Natural killer cell treated with Interleukin-12 subunit alpha and Interleukin-12 subunit beta and Interleukin-15 and Interleukin-18, amount 100 ng/mL, for 72 hours (primary cell): Measurements from ENCODE around the gene METRNL. TPM values are rescaled to one million over a fixed set of nuclear protein-coding genes. Genes with fewer than 3 reads are reported as not detected.
A peak's percentile ranks its signal among the peaks of the same experiment; 100 is the strongest.

Source experiments
- ATAC-seq, 2 donors: fragments of 150-1000 bp; cut with Tn5 transposase in 1 of 2; sonication (Bioruptor Pico), chemical (Tn5 transposase) in 1 of 2; 2 replicates each; pipeline ENCODE4 v1.10.0; 2021
- DNase-seq: peaks from one replicate; pipeline ENCODE4 v3.0.0; 2022; ENCODE audit warnings: low spot score
- H3K27ac Mint-ChIP-seq, 2 donors: 1 replicate in 1 of 2; 2 replicates in 1 of 2; pipeline ENCODE4 v1.8.0; 2022; ENCODE audit warnings: mixed read lengths in 2 of 2, mild to moderate bottlenecking in 1 of 2, moderate library complexity in 1 of 2
- H3K27me3 Mint-ChIP-seq, 2 donors: 1 replicate in 1 of 2; 2 replicates in 1 of 2; pipeline ENCODE4 v1.8.0; 2022; ENCODE audit warnings: mixed read lengths in 2 of 2
- H3K36me3 Mint-ChIP-seq: one replicate; pipeline ENCODE4 v1.8.0; 2022; ENCODE audit warnings: mixed read lengths
- H3K4me1 Mint-ChIP-seq, 2 donors: 1 replicate in 1 of 2; 2 replicates in 1 of 2; pipeline ENCODE4 v1.8.0; 2022; ENCODE audit warnings: low read depth in 2 of 2, mixed read lengths in 2 of 2, mild to moderate bottlenecking in 1 of 2
- H3K4me3 Mint-ChIP-seq: one replicate; pipeline ENCODE4 v1.8.0; 2022; ENCODE audit warnings: mixed read lengths
- H3K9me3 Mint-ChIP-seq: 2 replicates; pipeline ENCODE4 v1.8.0; 2022; ENCODE audit warnings: mixed read lengths
- total RNA-seq, 2 donors: library from RNA; stranded (reverse); gene quantifications; one replicate each; pipeline ENCODE4 v1.2.3, GENCODE V29; 2022

The METRNL gene
- total RNA-seq, 2 donors from 2014 or later: 179 to 208 TPM

GRCh38 chr17:83075270-83075880 is 4.0 kb upstream of the METRNL start:
- H3K27ac Mint-ChIP-seq: no peak overlapping the region
- H3K27me3 Mint-ChIP-seq: peaks cover 0 to 4% of the 10 kb centered on the region in 2 donors
- DNase-seq (no peak), ATAC-seq (no peak)
- H3K4me3 Mint-ChIP-seq: no peak overlapping the region
- H3K4me1 Mint-ChIP-seq: peaks cover 16 to 24% of the 10 kb centered on the region in 2 donors
- H3K36me3 Mint-ChIP-seq: no peaks in the 10 kb centered on the region
- H3K9me3 Mint-ChIP-seq: no peaks in the 10 kb centered on the region

DNA sequence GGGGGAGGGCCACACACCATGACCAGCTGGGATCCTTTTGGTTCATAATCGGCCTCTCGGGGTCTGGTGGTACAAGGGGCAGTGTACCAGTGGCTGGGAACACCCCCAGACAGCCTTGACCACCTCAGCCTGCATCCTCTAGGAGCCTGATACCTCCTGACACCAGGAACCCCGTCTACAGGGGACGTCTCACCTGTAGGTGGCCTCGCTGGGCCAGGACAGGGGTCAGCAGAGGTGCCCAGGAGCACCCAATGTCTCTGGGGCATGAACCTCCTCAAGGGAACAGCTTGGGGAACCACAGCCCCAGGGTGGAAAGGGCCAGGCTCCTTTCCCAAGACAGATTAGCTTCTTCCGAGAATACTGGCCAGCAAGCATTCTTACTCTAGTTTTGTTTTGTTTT is 2.5 kb upstream of the METRNL start:
- DNase-seq (no peak), ATAC-seq (no peak)
- Mint-ChIP-seq H3K4me3 (peak overlapping the region; percentile 24), H3K4me1 (peaks cover 7 to 16% of the 10 kb centered on the region in 2 donors), H3K9me3 (no peaks in the 10 kb centered on the region), H3K27me3 (peaks cover 0 to 4% of the 10 kb centered on the region in 2 donors), H3K27ac (peak overlapping the region in 1 of 2 donors; percentile 29), H3K36me3 (no peaks in the 10 kb centered on the region)

DNA sequence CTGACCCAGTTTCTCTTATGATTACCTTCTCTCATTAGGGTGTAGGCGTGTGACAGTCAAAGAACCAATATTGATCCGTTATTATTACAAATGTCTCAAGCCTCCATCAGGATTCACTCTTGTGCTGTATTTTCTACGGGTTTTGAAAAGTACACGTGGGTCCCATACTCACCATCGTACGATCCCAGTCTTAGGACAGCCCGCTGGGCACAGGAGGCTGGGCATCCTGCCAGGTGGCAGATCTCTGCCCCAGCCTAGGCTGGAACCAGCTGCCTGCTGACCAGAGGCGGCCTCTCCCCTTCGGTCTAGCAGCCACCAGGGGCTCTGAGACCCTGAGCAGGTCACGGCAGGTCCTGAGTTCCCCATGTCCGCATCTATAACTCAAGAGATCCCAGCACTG is 2.0 kb upstream of the METRNL start:
- Mint-ChIP-seq H3K9me3 (no peaks in the 10 kb centered on the region), H3K27me3 (peaks cover 0 to 4% of the 10 kb centered on the region in 2 donors), H3K4me1 (peaks cover 8 to 17% of the 10 kb centered on the region in 2 donors), H3K4me3 (peak overlapping the region; percentile 24), H3K36me3 (peaks cover under 1% of the 10 kb centered on the region), H3K27ac (peak overlapping the region in 1 of 2 donors; percentile 29)
- no peak for DNase-seq
- ATAC-seq: no peak

DNA sequence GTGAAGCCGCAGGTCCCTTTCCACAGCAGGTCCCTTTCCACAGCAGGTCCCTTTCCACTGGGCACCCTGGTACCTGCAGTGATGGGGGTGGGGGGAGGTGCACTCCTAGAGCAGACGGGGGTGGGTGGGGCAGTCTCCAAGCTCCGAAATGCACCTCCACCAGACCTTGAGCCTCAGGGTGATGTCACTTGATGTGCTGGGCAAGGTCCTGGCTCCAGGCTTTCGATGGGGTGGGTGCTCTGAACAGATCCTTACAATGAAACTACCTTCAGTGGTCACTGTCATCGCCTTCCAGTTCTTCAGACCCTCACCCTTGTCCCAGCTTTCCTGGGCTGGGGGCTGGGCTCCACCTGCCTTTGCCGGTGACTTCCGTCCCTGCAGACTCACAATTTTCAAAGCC is 1.5 kb upstream of the METRNL start:
- no peak for ATAC-seq
- Mint-ChIP-seq H3K4me1 (peaks cover 13 to 23% of the 10 kb centered on the region in 2 donors), H3K27me3 (peaks cover 0 to 4% of the 10 kb centered on the region in 2 donors), H3K36me3 (peaks cover 6% of the 10 kb centered on the region), H3K4me3 (peak overlapping the region; percentile 27), H3K27ac (no peak overlapping the region), H3K9me3 (no peaks in the 10 kb centered on the region)
- DNase-seq: no peak

DNA sequence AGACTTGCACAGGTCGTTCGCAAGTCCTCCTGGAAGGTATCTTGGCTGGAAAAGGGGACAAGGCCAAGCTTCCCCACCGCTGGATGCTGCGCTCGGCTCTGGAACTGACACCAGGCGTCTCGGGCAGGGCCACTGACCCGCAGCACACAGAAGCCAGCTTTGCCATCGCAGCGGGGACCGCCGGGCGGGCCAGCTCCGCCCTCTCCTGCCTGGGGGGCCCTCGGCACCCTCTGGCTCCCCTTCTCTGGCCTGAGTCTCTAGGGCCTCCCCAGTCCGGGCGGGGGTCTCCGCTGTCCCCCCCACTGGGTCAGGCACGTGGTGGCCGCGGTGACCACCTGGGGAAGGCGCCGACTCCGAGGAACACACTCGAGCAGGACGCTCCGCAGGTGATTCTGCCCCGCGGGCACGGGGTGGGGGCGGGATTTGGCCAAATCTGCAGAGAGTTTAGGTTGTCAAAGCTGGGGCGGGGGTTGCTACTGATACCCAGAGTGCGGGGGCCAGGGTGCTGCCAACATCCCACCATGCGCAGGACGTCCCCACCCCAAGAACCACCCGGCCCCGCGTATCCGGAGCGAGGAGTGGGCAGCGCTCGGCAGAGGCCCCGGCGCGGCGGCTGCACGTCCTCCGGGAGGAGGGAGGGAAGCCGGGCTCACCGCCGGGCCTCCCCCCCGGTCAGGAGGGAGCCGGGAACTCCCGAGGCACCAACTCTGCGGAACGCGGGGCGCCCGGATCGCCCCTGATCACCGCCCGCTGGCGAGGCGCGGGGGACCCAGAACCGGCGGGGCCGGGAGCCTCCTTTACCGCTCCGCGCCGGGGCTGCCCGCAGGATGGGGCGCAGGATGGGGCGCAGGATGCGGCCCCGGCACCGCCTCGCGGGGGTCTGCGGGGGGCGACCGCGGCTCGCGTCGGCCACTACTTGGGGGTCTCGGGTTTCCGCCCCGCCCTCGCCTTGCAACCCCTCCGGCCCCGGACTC is 744 bp upstream of the METRNL start:
- ATAC-seq (no peak), DNase-seq (no peak)
- Mint-ChIP-seq H3K9me3 (no peaks in the 10 kb centered on the region), H3K36me3 (peaks cover 6% of the 10 kb centered on the region), H3K4me1 (peaks cover 21 to 26% of the 10 kb centered on the region in 2 donors), H3K27ac (no peak overlapping the region), H3K27me3 (peaks cover 0 to 4% of the 10 kb centered on the region in 2 donors), H3K4me3 (peak overlapping the region; percentile 27)

DNA sequence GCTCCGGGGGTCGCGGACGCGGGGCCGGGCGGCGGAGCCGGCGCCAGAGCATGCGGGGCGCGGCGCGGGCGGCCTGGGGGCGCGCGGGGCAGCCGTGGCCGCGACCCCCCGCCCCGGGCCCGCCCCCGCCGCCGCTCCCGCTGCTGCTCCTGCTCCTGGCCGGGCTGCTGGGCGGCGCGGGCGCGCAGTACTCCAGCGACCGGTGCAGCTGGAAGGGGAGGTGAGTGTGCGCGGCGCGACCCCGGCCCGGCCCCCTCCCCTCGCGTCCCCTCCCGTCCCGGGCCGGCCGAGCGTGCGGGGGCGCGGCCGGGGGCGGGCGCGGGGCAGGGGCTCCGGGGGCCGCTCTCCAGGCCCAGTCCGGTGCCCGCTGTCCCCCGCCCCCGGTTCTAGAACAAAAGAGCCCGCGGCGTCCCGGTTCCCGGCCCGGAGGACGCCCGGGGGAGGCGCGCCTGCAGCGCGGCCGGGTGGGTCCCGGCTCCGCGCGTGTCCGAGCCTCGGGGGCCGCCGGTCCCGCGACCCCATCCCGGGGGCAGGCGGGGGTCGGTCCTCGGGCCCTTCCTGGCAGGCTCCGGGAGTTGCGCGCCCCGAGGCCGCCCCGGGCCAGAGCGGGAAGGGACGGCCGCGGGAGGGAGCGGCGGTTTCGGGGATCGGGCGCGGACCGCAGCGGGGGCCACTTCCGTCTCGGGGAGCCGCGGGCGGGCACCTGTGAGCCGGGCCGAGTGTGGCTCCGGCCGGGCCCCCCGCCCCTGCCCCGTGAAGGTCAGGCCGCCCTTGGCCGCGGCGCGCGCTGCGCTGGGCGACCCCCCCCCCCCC is 563 bp downstream of the METRNL start:
- no peak for DNase-seq

DNA sequence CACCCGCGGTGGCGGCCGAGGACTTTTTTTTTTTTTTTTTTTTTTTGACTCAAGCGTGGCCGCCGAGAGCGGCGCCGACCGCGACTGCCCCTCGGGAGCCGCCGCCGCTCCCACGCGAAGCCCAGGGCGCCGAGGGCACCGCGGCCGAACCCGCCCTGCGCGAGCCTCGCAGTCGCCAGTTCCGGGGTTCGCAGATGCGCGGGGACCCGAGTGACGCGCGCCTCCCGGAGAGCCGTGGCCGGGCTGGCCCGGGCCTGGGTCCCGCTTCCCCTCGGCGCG is 1.1 kb downstream of the METRNL start:
- Mint-ChIP-seq H3K36me3 (peaks cover 6% of the 10 kb centered on the region), H3K27me3 (peaks cover 0 to 4% of the 10 kb centered on the region in 2 donors), H3K27ac (no peak overlapping the region), H3K9me3 (no peaks in the 10 kb centered on the region), H3K4me3 (no peak overlapping the region), H3K4me1 (peaks cover 33 to 40% of the 10 kb centered on the region in 2 donors)
- DNase-seq (no peak), ATAC-seq (peak; percentile 0)

More for the DNA sequence above, 563 bp downstream of the METRNL start:
- peaks cover 6% of the 10 kb centered on the region for H3K36me3 Mint-ChIP-seq
- H3K27ac Mint-ChIP-seq: no peak overlapping the region
- ATAC-seq: no peak
- no peak overlapping the region for H3K4me3 Mint-ChIP-seq
- no peaks in the 10 kb centered on the region for H3K9me3 Mint-ChIP-seq
- H3K4me1 Mint-ChIP-seq: peaks cover 32 to 39% of the 10 kb centered on the region in 2 donors
- H3K27me3 Mint-ChIP-seq: peaks cover 0 to 4% of the 10 kb centered on the region in 2 donors

DNA sequence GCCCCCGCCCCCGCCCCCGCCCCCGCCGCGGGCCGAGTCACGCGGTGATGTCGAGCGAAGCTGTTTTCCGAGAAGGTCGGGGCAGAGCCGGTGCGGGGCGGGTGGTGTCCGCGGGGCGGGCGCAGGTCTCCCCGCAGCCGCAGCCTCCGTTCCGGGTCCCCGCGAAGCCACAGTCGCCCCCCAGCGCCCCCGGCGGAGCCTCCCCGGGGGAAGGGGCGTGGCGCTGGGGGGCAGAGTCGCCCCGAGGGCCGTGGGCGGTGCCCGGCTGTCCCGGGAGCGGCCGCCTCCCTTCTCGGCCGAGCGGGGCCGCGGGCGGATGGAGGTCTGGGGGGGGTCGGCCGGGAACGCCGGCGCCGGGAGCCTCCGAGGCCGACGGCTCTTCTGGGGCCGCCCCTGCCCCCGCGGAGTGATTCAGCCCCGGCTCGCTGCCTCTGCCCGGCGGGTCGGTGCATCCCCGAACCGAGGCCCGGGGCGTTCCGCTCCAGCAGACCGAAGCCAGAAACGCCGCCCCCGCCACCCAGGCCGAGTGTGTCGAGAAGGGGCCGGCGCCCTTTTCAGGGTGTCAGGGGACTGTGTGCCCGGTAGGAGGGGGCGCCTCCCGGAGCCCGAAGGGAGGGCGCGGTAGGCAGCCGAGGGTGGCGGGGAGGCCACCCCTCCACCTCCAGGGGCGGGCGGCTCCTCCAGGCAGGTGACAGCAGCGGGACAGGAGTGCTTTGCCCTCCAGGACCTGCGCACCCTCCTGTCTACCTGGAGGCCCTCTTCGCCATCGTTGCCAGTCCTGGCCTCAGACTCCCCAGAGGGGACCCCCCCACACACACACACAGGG is 1.7 kb downstream of the METRNL start:
- Mint-ChIP-seq H3K36me3 (peaks cover 6% of the 10 kb centered on the region), H3K4me1 (peaks cover 38 to 45% of the 10 kb centered on the region in 2 donors), H3K4me3 (peak overlapping the region; percentile 89), H3K9me3 (no peaks in the 10 kb centered on the region), H3K27me3 (peaks cover 0 to 4% of the 10 kb centered on the region in 2 donors), H3K27ac (peak overlapping the region; percentile 92 to 94)
- peak; percentile 79 for DNase-seq
- ATAC-seq: peak; percentile 4 to 12

GRCh38 chr17:83081684-83082201 is 2.3 kb downstream of the METRNL start:
- Mint-ChIP-seq H3K27ac (peak overlapping the region; percentile 92 to 94), H3K36me3 (peaks cover 6% of the 10 kb centered on the region), H3K9me3 (no peaks in the 10 kb centered on the region), H3K4me1 (peaks cover 41 to 51% of the 10 kb centered on the region in 2 donors), H3K4me3 (peak overlapping the region; percentile 89), H3K27me3 (peaks cover 0 to 4% of the 10 kb centered on the region in 2 donors)
- peak; percentile 34 for ATAC-seq
- peak; percentile 86 for DNase-seq

GRCh38 chr17:83082424-83082823 is 3.0 kb downstream of the METRNL start:
- peaks cover 6% of the 10 kb centered on the region for H3K36me3 Mint-ChIP-seq
- no peak for ATAC-seq
- H3K27ac Mint-ChIP-seq: peak overlapping the region; percentile 92 to 94
- peaks cover 41 to 46% of the 10 kb centered on the region in 2 donors for H3K4me1 Mint-ChIP-seq
- DNase-seq: no peak
- H3K4me3 Mint-ChIP-seq: peak overlapping the region; percentile 89
- H3K9me3 Mint-ChIP-seq: no peaks in the 10 kb centered on the region
- peaks cover 0 to 2% of the 10 kb centered on the region in 2 donors for H3K27me3 Mint-ChIP-seq

- Mint-ChIP-seq H3K4me1 (peaks cover 41 to 49% of the 10 kb centered on the region in 2 donors), H3K27ac (peak overlapping the region; percentile 92 to 94)
Measured at GRCh38 chr17:83082909-83083367, 3.5 kb downstream of the METRNL start.

GRCh38 chr17:83083368-83084201 is 4.2 kb downstream of the METRNL start:
- no peaks in the 10 kb centered on the region for H3K9me3 Mint-ChIP-seq
- H3K4me3 Mint-ChIP-seq: peak overlapping the region; percentile 89
- peak; percentile 87 for DNase-seq
- peak; percentile 71 to 77 for ATAC-seq
- peaks cover 41 to 49% of the 10 kb centered on the region in 2 donors for H3K4me1 Mint-ChIP-seq
- peak overlapping the region; percentile 92 to 94 for H3K27ac Mint-ChIP-seq
- peaks cover 6% of the 10 kb centered on the region for H3K36me3 Mint-ChIP-seq
- no peaks in the 10 kb centered on the region for H3K27me3 Mint-ChIP-seq

More at GRCh38 chr17:83082909-83083367, 3.5 kb downstream of the METRNL start:
- DNase-seq: no peak
- ATAC-seq: no peak
- Mint-ChIP-seq H3K27me3 (no peaks in the 10 kb centered on the region), H3K36me3 (peaks cover 6% of the 10 kb centered on the region), H3K4me3 (peak overlapping the region; percentile 89), H3K9me3 (no peaks in the 10 kb centered on the region)
